Neural progenitor cell (in vitro differentiated cells): ENCODE results near the gene RGMA.

Experiments
- CTCF ChIP-seq: fragments of 200-600 bp; sonication (generic); IDR thresholded peaks from 2 replicates; pipeline ENCODE4 v1.5.1; 2017; ENCODE audit warnings: antibody characterized with exemption, mild to moderate bottlenecking
- EZH2 ChIP-seq: fragments of 200-600 bp; sonication (generic); IDR thresholded peaks from 2 replicates; pipeline ENCODE4 v1.6.1; 2017; ENCODE audit warnings: antibody characterized with exemption, mild to moderate bottlenecking, moderate library complexity
- EZH2phosphoT487 ChIP-seq: fragments of 200-600 bp; sonication (generic); IDR thresholded peaks from 2 replicates; pipeline ENCODE4 v1.6.1; 2017; ENCODE audit warnings: antibody characterized with exemption

DNA sequence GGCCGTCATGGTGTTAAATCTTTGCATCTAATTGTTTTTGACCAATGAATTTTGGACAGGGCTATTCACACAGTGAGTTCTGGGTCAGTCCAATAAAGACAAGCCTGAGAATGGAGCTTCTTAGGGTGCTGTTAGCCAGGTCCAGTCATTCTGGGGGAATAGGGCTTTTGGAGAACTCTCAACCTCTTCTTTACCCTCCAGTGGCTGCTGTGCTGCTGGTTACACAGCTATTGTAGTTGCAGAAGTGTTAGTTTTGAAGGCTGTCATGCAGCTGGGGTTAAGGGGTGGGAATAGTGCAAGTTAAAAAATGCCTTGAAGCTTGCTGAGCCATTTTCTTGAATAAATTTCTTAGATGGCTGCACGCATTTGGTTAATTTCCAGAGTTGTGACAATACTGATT is 99.0 kb downstream of the RGMA start:
- TF ChIP-seq CTCF (no peak), EZH2 (no peak), EZH2phosphoT487 (no peak)
